Aorta (tissue), 5 donors: ENCODE data around the gene MS4A15. TPM values are rescaled to one million over a fixed set of nuclear protein-coding genes. Genes with fewer than 3 reads are reported as not detected.

Experiments used
- ATAC-seq: fragments of 200-7000 bp; cut with Tn5 transposase; one replicate; pipeline ENCODE4 v1.9.1; 2022; ENCODE audit warnings: moderate library complexity; ENCODE audit not compliant: low FRiP score
- DNase-seq, 2 donors: peaks; one replicate each; pipeline ENCODE4 v3.0.0-alpha.2; 2020
- H3K27ac ChIP-seq, 2 donors: one replicate each; pipeline ENCODE4 v1.5.1; 2013; ENCODE audit warnings: low read length in 2 of 2, mild to moderate bottlenecking in 2 of 2, moderate library complexity in 2 of 2, control low read depth in 1 of 2, inconsistent platforms in 1 of 2, low read depth in 1 of 2
- H3K27me3 ChIP-seq, 2 donors: one replicate each; pipeline ENCODE4 v1.6.1; 2013; ENCODE audit warnings: control low read depth in 1 of 2, low read length in 1 of 2, mild to moderate bottlenecking in 1 of 2, moderate library complexity in 1 of 2; ENCODE audit not compliant: insufficient read depth in 2 of 2, control insufficient read depth in 1 of 2
- H3K36me3 ChIP-seq, 2 donors: one replicate each; pipeline ENCODE4 v1.6.1; 2013; ENCODE audit warnings: control low read depth in 1 of 2, low read length in 1 of 2, mild to moderate bottlenecking in 1 of 2; ENCODE audit not compliant: insufficient read depth in 2 of 2, control insufficient read depth in 1 of 2
- H3K4me1 ChIP-seq, 2 donors: one replicate each; pipeline ENCODE4 v1.6.1; 2013; ENCODE audit warnings: low read length in 2 of 2, control low read depth in 1 of 2, mild to moderate bottlenecking in 1 of 2, moderate library complexity in 1 of 2; ENCODE audit not compliant: insufficient read depth in 2 of 2, control insufficient read depth in 1 of 2
- H3K4me3 ChIP-seq, 2 donors: one replicate each; pipeline ENCODE4 v1.5.1; 2013; ENCODE audit warnings: low read length in 2 of 2, control low read depth in 1 of 2, mild to moderate bottlenecking in 1 of 2
- H3K9me3 ChIP-seq: one replicate; pipeline ENCODE4 v1.6.1; 2013; ENCODE audit warnings: mild to moderate bottlenecking, low read length; ENCODE audit not compliant: control insufficient read depth
- WGBS, 2 donors: extraction: QIAGEN DNeasy Blood & Tissue Kit; methylation state at CpG; one replicate each; pipeline ENCODE4 v1.1.7; 2013; 5-methylcytosine and 5-hydroxymethylcytosine counted together
- intact Hi-C, 2 donors: fragments of 100-400 bp; cut with DNase I; formaldehyde crosslinking; loops; one replicate each; pipeline versions ENCODE4 v1.14.2 to v1.15.0; 2022
- polyA plus RNA-seq, 2 donors: library from polyadenylated mRNA; stranded (reverse); fragments of 200-250 nt; gene quantifications; one replicate each; pipeline ENCODE4 v1.2.3, GENCODE V29; 2013
- total RNA-seq, 2 donors: library from RNA; stranded (reverse); fragmentation: NEBNext Ultra II Directional; extraction: Animal tissue kit (Norgen Biotek cat#: 25700); gene quantifications; one replicate each; pipeline ENCODE4 v1.2.1, GENCODE V29; 2021
- donor health status: healthy with polysubstance abuse.
- donor health status: Bipolar disorder and iron deficiency.
- donor health status: DM: no; HTN: no; CAD: no.
- donor health status: DM: no; HTN: no; CAD: no.
- donor health status: DM: yes; HTN: yes; CAD: no.

The MS4A15 gene
- total and polyA plus RNA-seq, 4 donors = 0.05 to 0.38 TPM; not detected in 2

GRCh38 chr11:60777106-60777505, 20.4 kb downstream of the MS4A15 start:
- intact Hi-C loops = loop anchor here (5.0 kb wide), 2 partner anchors 120 to 125 kb away; no protein-coding TSS in a partner anchor
- peak in 1 of 2 donors; percentile 28 for DNase-seq
- ATAC-seq = no peak
- no peak overlapping the region for H3K27ac ChIP-seq
- no peaks in the 10 kb centered on the region for H3K4me1 ChIP-seq
- H3K9me3 ChIP-seq = no peaks in the 10 kb centered on the region
- H3K4me3 ChIP-seq = no peak overlapping the region
- no peaks in the 10 kb centered on the region for H3K36me3 ChIP-seq
- H3K27me3 ChIP-seq = no peaks in the 10 kb centered on the region
- 38 to 55% methylated on average over 4 of the region's 4 CpGs for WGBS, 2 donors

GRCh38 chr11:60777572-60777971, 20.9 kb downstream of the MS4A15 start:
- H3K4me1 ChIP-seq = no peaks in the 10 kb centered on the region
- no peaks in the 10 kb centered on the region for H3K9me3 ChIP-seq
- H3K36me3 ChIP-seq = no peaks in the 10 kb centered on the region
- intact Hi-C loops = loop anchor here (5.0 kb wide), 2 partner anchors 120 to 125 kb away; no protein-coding TSS in a partner anchor
- no peaks in the 10 kb centered on the region for H3K27me3 ChIP-seq
- DNase-seq (peak in 1 of 2 donors; percentile 81), ATAC-seq (no peak)
- no peak overlapping the region for H3K4me3 ChIP-seq
- H3K27ac ChIP-seq = no peak overlapping the region
- WGBS, 2 donors = 8 to 9% methylated on average over 2 of the region's 2 CpGs

GRCh38 chr11:60780065-60780464, 23.4 kb downstream of the MS4A15 start:
- DNase-seq = no peak
- Histone ChIP-seq H3K36me3 (no peaks in the 10 kb centered on the region), H3K4me1 (no peaks in the 10 kb centered on the region), H3K4me3 (no peak overlapping the region), H3K27ac (no peak overlapping the region), H3K27me3 (no peaks in the 10 kb centered on the region), H3K9me3 (no peaks in the 10 kb centered on the region)
- intact Hi-C loops = no loop called here
- WGBS, 2 donors = 91 to 97% methylated on average over 2 of the region's 2 CpGs
- no peak for ATAC-seq

- no peaks in the 10 kb centered on the region for H3K4me1 ChIP-seq
- H3K27me3 ChIP-seq = no peaks in the 10 kb centered on the region
- no peak overlapping the region for H3K27ac ChIP-seq
- H3K36me3 ChIP-seq = no peaks in the 10 kb centered on the region
- intact Hi-C loops = no loop called here
- H3K9me3 ChIP-seq = no peaks in the 10 kb centered on the region
- ATAC-seq (no peak), DNase-seq (no peak)
- H3K4me3 ChIP-seq = no peak overlapping the region
These were observed 24.1 kb downstream of the MS4A15 start for GRCh38 chr11:60780774-60781173.

DNA sequence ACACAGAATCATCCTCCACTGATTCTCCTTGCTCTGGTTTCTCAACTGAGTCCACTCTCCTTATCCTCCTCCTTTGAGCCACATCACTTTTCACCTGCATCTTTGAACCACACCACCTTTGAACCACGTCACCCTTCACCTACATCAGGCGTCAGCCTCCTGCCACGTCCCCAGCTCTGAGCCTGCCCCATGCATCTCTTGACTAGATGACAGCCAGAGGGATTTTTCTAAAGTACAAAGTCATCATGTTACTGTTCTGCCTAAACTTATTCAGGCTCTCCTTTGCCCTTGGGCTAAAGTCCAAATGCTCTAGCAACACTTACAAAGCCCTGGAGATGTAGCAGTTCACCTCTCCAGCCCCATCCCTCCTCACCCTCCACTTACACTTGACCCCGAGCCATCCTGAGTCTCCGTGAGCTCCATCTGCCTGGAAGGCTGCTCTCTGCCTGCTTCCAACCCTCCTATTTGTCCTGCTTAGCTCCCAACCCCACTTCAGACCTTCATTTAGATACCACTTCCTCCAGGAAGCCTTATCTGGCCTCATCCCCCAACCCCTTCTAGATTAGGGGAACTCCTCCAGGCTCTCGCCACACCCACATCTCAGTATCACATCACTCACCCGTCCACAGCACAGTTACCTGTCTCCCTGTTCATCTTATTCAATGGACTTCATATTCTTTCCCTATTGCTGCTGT, 24.8 kb downstream of the MS4A15 start:
- Histone ChIP-seq H3K4me1 (no peaks in the 10 kb centered on the region), H3K27me3 (no peaks in the 10 kb centered on the region), H3K36me3 (no peaks in the 10 kb centered on the region), H3K4me3 (no peak overlapping the region), H3K9me3 (no peaks in the 10 kb centered on the region), H3K27ac (no peak overlapping the region)
- DNase-seq (peak in 1 of 2 donors; percentile 37), ATAC-seq (no peak)
- intact Hi-C loops = no loop called here
- 83 to 85% methylated on average over 7 of the region's 7 CpGs for WGBS, 2 donors

DNA sequence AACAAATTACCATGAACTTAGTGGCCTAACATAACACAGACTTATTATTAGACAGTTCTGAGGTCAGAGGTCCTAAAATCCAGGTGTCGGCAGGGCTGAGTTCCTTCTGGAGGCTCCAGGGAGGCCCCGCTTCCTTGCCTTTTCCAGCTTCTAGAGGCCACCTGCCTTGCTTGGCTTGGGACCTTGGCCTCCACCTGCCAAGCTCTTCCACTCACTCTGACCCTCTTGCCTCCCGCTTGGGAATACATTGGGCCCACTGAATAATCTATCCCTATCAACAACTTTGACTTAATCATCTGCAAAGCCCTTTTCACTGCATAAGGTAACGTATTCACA, 25.3 kb downstream of the MS4A15 start:
- H3K4me3 ChIP-seq = no peak overlapping the region
- no peak overlapping the region for H3K27ac ChIP-seq
- H3K9me3 ChIP-seq = no peaks in the 10 kb centered on the region
- no peaks in the 10 kb centered on the region for H3K27me3 ChIP-seq
- H3K36me3 ChIP-seq = no peaks in the 10 kb centered on the region
- intact Hi-C loops = no loop called here
- WGBS, 2 donors = 93 to 95% methylated on average over 4 of the region's 4 CpGs
- peak in 1 of 2 donors; percentile 9 for DNase-seq
- no peak for ATAC-seq
- H3K4me1 ChIP-seq = no peaks in the 10 kb centered on the region

DNA sequence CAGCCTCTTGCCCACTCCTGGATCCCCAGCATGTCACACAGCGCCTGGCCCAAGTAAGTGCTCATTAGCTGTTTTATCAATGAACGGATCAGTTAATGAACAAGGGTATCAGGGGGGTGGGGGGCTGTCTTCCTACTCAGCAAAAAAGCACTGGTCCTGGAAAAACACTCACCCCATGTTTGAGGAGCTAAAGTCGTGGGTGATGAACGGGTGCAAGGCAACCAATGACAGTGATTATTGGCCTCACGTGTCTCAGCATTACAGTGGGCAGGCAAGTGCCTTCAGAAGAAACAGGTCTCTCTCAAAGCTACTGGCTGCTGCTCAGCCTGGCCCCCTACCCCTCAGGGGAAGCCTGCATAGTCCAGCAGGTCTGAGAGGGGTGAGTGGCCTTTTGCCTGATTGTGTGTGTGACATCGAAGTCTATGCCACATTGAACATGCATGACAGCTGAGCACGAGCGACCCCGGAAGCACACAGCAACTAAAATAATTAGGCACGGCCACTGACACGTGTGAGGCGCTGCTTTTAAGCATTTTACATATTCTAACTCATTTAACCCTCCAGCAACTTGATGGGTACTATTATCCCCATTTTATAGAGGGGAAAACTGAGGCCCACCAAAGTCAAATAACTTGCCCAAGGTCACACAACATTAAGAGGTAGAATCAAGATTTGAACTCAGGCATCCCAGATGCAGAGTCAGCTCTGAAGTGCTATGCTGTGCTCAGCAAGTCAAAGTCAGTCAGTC, 25.9 kb downstream of the MS4A15 start:
- WGBS, 2 donors = 90 to 92% methylated on average over 12 of the region's 12 CpGs
- no peak for ATAC-seq
- Histone ChIP-seq H3K9me3 (no peaks in the 10 kb centered on the region), H3K27ac (no peak overlapping the region), H3K4me1 (no peaks in the 10 kb centered on the region), H3K36me3 (no peaks in the 10 kb centered on the region), H3K27me3 (no peaks in the 10 kb centered on the region), H3K4me3 (no peak overlapping the region)
- intact Hi-C loops = no loop called here
- DNase-seq = peak in 1 of 2 donors; percentile 28

- H3K36me3 ChIP-seq = no peaks in the 10 kb centered on the region
- H3K27ac ChIP-seq = no peak overlapping the region
- no peaks in the 10 kb centered on the region for H3K27me3 ChIP-seq
- H3K4me3 ChIP-seq = no peak overlapping the region
- 94 to 95% methylated on average over 7 to 8 of the region's 8 CpGs for WGBS, 2 donors
- DNase-seq (peak in 1 of 2 donors; percentile 19), ATAC-seq (no peak)
- intact Hi-C loops = no loop called here
- no peaks in the 10 kb centered on the region for H3K9me3 ChIP-seq
- no peaks in the 10 kb centered on the region for H3K4me1 ChIP-seq
These were observed 26.4 kb downstream of the MS4A15 start for GRCh38 chr11:60783141-60783484.

GRCh38 chr11:60783911-60784310, 27.2 kb downstream of the MS4A15 start:
- Histone ChIP-seq H3K36me3 (no peaks in the 10 kb centered on the region), H3K4me1 (no peaks in the 10 kb centered on the region), H3K27ac (no peak overlapping the region), H3K27me3 (no peaks in the 10 kb centered on the region), H3K4me3 (no peak overlapping the region), H3K9me3 (no peaks in the 10 kb centered on the region)
- intact Hi-C loops = no loop called here
- WGBS, 2 donors = 96% methylated on average over 7 of the region's 7 CpGs
- DNase-seq = peak in 1 of 2 donors; percentile 57
- ATAC-seq = no peak
